ENCODE data around the gene ZXDC. TPM values are rescaled to one million over a fixed set of nuclear protein-coding genes. Genes with fewer than 3 reads are reported as not detected.
A peak's percentile ranks its signal among the peaks of the same experiment; 100 is the strongest.

ZXDC gene
- total RNA-seq, 1 donor from 2014 or later: 29.0 TPM

GRCh38 chr3:126414406-126414805 lies 61.3 kb downstream of the ZXDC start:
- peaks cover 6% of the 10 kb centered on the region for H3K4me1 Mint-ChIP-seq (ENCODE audit: unreplicated experiment)
- no peaks in the 10 kb centered on the region for H3K36me3 Mint-ChIP-seq
- H3K27me3 Mint-ChIP-seq: peaks cover 13% of the 10 kb centered on the region
- H3K4me3 Mint-ChIP-seq: no peak overlapping the region
- no peak for TF ChIP-seq CTCF (conservative IDR thresholded peaks at IDR 0.05)
- peak; percentile 62 for DNase-seq (ENCODE audit: extremely low spot score, unreplicated experiment)
- H3K9me3 Mint-ChIP-seq: no peaks in the 10 kb centered on the region
- no peak overlapping the region for H3K27ac Mint-ChIP-seq

GRCh38 chr3:126413693-126414080 lies 62.0 kb downstream of the ZXDC start:
- Mint-ChIP-seq H3K4me1 (ENCODE audit: unreplicated experiment) (peaks cover 5% of the 10 kb centered on the region), H3K9me3 (no peaks in the 10 kb centered on the region), H3K27me3 (peaks cover 13% of the 10 kb centered on the region), H3K36me3 (no peaks in the 10 kb centered on the region), H3K4me3 (no peak overlapping the region), H3K27ac (no peak overlapping the region)
- TF ChIP-seq CTCF (conservative IDR thresholded peaks at IDR 0.05): no peak
- DNase-seq (ENCODE audit: extremely low spot score, unreplicated experiment): peak; percentile 51

DNA sequence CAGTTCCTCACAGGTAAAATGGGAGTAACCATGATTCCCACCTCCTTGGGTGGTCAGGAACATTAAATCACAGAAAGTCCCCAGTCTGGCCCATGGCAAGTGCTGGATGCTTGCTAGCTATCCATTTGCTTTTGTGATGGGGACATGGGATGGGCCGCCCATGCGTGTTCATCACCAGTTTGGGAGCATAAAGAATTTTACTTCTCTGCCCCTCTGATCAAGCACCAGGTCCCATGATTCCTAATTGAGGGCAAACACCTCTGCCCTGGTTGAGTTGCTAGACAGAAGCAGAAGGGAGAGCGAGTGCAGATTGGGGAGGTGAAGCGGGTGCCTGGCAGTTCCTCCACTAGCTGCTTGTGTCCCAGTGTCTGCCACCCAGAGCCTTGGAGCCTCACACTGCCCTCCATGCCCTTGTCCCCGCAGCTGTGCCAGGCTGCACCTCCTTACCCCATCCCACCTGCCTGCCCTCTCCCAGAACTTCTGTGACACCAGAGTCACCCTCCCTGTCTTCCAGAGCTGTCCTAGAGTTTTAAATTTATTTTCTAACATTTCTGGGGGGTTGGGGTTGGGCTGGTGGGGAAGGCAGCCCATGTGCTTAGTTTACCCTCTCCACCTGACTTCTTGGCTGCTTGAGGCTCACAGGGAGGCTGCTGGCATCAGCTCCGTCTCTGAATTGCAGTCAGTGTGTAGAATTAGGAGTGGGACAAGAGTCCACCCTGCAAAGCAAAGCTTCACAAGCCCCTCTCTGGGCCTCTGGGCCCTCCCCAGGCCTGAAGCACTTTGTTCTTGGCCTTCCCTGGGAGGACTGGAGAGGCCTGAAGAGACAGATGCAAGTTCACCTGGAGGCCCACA lies 62.6 kb downstream of the ZXDC start:
- H3K4me3 Mint-ChIP-seq: no peak overlapping the region
- DNase-seq (ENCODE audit: extremely low spot score, unreplicated experiment): peak; percentile 49
- H3K9me3 Mint-ChIP-seq: no peaks in the 10 kb centered on the region
- peaks cover 13% of the 10 kb centered on the region for H3K27me3 Mint-ChIP-seq
- no peaks in the 10 kb centered on the region for H3K36me3 Mint-ChIP-seq
- no peak overlapping the region for H3K27ac Mint-ChIP-seq
- peaks cover 5% of the 10 kb centered on the region for H3K4me1 Mint-ChIP-seq (ENCODE audit: unreplicated experiment)
- no peak for TF ChIP-seq CTCF (conservative IDR thresholded peaks at IDR 0.05)

GRCh38 chr3:126408099-126408498 lies 67.6 kb downstream of the ZXDC start:
- Mint-ChIP-seq H3K27me3 (peaks cover 13% of the 10 kb centered on the region), H3K4me1 (ENCODE audit: unreplicated experiment) (no peaks in the 10 kb centered on the region), H3K27ac (no peak overlapping the region), H3K4me3 (no peak overlapping the region), H3K36me3 (no peaks in the 10 kb centered on the region), H3K9me3 (no peaks in the 10 kb centered on the region)
- DNase-seq (ENCODE audit: extremely low spot score, unreplicated experiment): peak; percentile 25
- no peak for TF ChIP-seq CTCF (conservative IDR thresholded peaks at IDR 0.05)

DNA sequence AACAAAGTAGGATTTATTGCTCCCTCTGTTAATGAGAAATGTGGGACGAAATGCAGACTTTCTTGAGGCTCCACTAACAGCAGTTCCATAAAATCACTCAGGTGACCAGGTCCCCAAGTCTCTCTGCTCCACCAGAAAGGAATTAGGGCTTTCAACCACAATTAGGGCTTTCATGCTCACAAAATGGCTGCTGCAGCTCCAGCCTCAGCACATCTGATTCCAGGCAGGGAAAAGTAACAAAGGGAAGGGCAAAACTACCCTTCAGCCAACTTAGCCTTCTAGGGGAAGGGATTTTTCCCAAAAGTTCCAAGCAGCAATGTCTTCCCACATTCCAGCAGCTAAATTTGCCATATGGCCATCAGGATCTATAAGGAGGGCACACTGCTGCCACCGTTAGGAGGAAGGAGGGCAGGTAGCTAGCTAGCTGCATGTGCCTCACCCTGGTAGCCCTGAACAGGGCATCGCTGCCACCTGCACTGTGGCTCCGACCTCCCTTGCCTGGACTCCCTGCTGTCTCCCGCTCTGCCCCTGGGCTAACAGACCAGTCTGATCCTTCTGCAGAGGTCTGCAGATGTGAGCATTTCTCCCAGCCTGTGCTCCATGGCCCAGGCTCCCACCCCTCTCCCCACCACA lies 68.2 kb downstream of the ZXDC start:
- no peaks in the 10 kb centered on the region for H3K9me3 Mint-ChIP-seq
- H3K27ac Mint-ChIP-seq: no peak overlapping the region
- H3K4me1 Mint-ChIP-seq (ENCODE audit: unreplicated experiment): no peaks in the 10 kb centered on the region
- no peak overlapping the region for H3K4me3 Mint-ChIP-seq
- no peaks in the 10 kb centered on the region for H3K36me3 Mint-ChIP-seq
- peaks cover 13% of the 10 kb centered on the region for H3K27me3 Mint-ChIP-seq
- peak; percentile 51 for DNase-seq (ENCODE audit: extremely low spot score, unreplicated experiment)
- TF ChIP-seq CTCF (conservative IDR thresholded peaks at IDR 0.05): no peak
